Lung microvascular endothelial cell (primary cell): ENCODE results near the gene CIAO3. TPM values are rescaled to one million over a fixed set of nuclear protein-coding genes. Genes with fewer than 3 reads are reported as not detected.
A peak's percentile ranks its signal among the peaks of the same experiment; 100 is the strongest.

Experiments
- DNase-seq, 2 donors: peaks; one replicate each; pipeline versions ENCODE4 v3.0.0 to v3.0.0-alpha.2; 2010; ENCODE audit warnings: low read depth in 2 of 2
- total RNA-seq: library from RNA; depleted of rRNA; stranded (reverse); fragments of >200 nt; gene quantifications from 2 replicates; pipeline ENCODE4 v1.2.1, GENCODE V29; 2014

Gene CIAO3
- total RNA-seq = 23.8 and 33.5 TPM in 2 replicates

DNA sequence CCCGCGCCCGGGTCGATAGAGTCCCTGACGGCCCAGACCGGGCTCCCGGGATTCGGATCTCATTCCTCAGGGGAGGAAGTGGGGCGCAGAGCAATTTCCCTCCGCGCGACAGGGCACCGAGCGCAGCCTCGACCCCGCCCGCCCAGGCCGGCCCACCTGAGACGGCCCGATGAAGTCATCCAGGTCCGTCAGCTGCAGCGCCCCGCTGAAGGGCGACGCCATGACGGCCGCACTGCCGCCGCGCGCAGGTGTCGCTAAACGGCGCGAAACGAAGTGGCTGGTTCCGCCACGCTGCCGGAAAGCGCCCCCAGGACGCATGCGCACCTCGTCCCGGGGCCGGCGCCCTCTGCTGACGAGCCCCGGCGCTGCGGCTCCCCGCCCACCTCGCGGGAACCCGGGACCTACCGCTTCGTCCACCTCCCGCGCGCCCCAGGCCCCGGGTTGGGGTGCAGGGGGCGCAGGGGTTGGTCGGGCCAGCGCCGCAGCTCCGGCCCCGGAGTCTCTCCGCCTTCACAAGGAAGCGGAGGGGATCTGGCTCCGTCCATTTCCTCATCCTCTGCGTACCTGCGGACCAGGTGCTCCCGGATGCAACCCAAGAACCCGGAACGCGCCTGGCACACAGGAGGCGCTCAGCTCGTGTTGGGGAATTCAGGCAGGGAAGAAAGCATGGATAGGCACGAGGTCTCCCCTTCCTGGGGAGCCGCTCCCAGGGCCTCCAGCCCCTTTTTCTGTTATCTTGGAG, at the start of gene CIAO3:
TSS of gene CIAO3 (minus strand) at position 234 of the 742 bp plus-strand sequence. CDS start at position 222, 12 bp downstream.
- peak; percentile 92 to 95 for DNase-seq

GRCh38 chr16:790086-790485, 49.3 kb upstream of the CIAO3 start:
- no peak for DNase-seq

DNA sequence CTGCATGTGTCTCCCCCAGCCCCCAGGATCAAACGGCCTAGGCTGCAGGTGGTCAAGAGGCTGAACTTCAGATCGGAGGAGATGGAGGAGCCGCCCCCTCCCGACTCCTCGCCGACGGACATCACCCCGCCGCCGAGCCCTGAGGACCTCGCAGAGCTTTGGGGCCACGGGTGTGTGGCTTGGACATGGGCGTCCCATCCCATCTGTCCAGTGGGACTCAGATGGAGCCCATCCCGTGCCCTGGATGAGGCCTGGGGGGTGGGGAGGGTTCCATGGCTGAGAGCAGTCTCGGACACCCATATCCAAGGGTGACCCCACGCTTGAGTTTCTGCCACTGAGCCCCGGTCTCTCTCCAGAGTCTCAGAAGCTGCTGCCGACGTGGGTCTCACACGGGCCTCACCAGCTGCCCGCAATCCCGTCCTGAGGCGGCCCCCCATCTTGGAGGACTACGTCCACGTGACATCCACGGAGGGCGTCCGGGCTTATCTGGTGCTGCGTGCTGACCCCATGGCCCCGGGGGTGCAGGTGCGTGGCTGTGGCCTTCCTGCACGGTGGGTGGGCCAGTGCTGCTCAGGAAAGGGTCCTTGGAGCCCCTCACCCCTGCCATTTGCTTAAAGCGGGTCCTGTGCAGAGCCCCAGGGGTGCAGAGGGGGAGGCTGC, 48.5 kb upstream of the CIAO3 start:
- no peak for DNase-seq

- peak; percentile 95 to 96 for DNase-seq
Measured at GRCh38 chr16:788399-789126, 47.8 kb upstream of the CIAO3 start, which contains the start of gene CHTF18. Gene CHTF18 (plus strand): TSS chr16:788620. CDS start chr16:788685, 65 bp downstream.

- no peak for DNase-seq
Measured at GRCh38 chr16:787978-788398, 47.2 kb upstream of the CIAO3 start, which contains the start of gene RPUSD1. Gene RPUSD1 (minus strand): TSS chr16:788381. CDS start chr16:787737, 644 bp downstream.

- peak; percentile 11 to 17 for DNase-seq
Measured at GRCh38 chr16:787321-787966, 46.6 kb upstream of the CIAO3 start.

GRCh38 chr16:785563-786535, 45.1 kb upstream of the CIAO3 start:
- peak; percentile 61 to 75 for DNase-seq

DNA sequence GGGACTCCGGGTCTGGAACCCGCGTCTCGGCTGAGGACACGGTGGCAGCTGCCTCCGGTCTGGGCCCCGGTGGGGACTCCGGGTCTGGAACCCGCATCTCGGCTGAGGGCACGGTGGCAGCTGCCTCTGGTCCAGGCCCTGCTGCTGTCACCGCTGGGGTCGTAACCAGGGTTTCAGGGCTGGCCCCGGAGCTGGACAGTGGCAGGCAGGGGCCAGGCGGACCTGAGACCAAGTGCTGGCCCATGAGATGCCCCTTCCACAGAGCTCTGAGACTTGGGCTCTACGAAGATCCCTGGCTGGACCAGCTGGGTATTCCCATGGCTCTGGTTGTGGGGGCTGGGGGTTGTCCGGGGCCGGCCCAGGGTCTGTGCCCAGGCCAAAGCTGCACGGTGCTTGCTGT, 43.6 kb upstream of the CIAO3 start:
- no peak for DNase-seq

DNA sequence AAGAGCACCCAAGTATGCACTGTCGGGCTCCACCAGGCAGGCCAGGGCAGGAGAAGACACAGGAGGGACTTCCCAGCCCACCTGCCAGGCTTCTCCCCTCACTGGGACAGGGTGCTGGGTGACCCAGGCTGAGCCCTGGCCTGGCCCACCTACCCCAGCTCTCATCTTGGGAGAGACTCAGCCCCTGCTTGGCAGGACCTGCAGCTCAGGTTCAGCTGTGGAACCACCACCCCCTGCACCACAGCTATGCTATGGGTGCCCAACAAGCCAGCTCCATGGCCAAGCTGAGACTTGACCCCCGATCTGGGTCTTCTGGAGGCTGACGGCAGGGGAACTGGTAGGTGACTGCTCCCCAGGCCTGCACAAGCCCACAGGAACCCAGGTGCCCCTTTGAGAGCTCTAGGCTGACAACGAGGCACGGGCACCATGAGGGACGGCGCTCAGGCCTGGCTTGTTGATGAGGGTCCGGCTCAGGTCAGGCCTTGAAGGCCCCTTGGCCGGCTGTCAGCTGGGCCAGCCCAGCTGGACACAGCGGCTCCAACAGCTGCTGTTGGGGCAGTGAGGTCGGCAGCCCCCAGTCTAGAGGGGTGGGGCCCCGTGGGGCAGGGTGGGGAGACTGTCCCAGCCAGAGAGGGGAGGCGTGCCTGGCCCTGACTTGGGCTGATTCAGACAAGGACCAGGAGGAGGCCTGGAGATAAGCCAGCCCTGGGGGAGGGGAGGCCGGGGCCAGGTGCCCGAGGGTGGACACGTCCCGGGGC, 42.8 kb upstream of the CIAO3 start:
- DNase-seq = no peak

DNA sequence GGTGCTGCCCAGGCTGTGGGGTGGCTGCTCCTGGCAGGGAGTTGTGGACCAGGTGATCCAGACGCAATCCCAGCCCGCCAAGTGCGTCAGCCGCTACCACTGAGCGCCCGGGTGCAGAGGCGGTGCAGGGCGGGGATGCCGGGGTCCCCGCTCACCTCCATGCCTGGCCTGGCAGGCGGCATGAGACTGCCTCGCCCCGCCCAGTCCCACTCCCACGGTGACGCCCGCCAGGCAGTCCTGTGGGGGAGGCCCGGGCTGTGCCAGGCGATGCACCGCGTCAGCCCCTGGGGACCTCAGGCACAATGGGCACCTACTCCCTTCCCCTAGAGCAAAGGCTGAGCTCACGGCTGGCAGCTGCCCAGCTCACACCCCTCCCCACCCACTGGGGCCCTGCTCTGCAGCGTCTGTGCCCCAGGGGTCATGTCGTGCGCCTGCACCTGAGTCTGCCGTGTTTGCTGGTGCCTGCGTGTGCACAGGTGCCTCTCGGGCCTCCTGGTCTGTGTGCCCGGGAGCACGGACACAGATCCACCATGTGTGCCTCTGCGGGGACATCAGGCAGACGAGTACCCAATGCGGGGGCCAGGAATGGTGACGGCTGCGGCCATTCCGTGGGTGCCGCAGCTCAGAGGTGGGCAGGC, 42.1 kb upstream of the CIAO3 start:
- DNase-seq = no peak

DNA sequence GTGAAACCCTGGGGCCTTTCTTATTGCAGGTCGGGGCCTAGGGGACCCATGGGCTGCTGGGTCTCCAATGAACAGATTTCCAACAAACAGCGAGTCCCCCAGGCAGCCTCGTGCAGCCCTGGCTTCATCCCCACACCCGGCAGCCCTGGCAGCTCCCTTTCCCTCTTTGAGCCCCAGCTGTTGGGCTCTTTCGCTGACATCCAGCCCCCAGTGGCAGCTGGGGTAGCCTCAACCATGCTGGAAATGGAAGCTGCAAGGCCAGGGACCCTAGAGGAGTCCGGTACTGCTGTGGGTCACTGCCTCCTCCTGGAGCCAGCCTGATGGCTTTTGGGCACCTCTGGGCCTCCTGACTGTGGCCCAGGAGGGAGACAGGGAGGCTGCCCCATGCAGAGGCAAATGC, 41.5 kb upstream of the CIAO3 start:
- no peak for DNase-seq

GRCh38 chr16:781346-782010, 40.7 kb upstream of the CIAO3 start:
- DNase-seq = no peak

DNA sequence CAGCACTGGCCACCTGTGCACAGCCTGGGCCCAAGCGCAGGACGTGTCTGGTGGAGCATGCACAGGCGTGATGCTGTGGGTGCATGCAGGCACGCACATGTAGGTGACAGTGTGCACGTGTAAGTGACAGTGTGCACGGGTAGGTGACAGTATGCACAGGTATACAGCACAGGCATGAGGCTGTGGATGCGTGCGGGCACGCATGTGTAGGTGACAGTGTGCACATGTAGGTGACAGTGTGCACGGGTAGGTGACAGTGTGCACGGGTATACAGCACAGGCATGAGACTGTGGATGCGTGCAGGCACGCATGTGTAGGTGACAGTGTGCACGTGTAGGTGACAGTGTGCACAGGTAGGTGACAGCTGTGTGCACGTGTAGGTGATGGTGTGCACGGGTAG, 39.5 kb upstream of the CIAO3 start:
- no peak for DNase-seq

DNA sequence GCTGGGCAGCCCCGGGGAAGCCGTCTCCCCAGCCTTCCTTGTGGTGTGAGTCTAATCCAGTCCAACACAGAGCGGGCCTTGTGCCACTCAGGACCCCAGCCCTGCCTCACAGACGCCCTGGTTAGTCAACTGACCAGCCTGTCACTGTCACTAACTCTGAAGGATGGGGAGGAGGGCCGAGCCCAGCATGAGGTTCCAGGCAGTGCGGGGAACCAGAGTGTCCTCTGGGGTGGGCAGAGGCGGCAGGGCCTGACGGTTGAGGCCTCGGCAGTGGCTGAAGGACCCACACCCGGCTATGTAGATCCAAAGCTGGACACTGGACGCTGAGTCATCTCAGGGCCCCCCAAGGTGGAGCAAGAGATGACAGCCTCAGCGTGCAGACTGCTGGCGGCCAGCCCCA, 38.8 kb upstream of the CIAO3 start:
- no peak for DNase-seq

- DNase-seq = no peak
Measured at GRCh38 chr16:778909-779527, 38.2 kb upstream of the CIAO3 start.

DNA sequence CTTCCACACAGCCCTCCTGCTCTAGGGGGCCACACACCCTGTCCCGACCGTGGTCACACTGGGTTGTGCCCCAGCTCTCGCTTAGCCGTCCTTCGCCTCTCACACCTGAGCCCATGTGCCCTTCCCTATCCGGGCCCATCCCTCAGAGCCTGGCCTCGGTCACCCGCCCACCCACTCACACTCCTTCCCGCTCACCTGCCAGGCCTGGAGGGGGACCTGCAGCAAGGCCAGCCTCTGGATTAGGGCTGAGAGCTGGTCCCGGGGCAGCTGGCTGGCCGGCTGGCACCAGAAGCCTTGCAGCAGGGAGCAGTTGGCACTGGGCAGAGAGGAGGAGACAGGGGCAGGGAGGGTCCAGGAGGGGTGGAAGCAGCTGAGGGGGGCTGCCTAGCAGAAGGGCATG, 37.6 kb upstream of the CIAO3 start:
- no peak for DNase-seq

DNA sequence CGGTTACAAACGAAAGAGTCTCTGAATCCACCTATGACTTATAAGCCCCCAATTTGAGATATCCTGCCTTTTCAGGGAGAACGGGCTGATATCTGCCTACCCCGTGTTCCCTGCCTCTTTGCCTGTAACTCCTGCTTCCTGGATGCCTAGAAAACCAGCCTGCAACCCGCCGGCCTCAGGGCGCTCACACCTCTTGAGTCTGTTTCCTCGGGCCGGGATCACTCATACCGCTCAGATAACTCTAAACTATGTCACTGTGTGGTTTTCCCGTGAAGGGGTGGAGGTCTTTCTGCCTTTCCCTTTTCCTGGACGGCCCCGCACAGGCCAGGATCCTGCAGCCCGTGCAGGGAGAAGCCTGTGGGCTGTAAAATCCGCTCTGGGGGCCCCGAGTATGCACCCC, 37.0 kb upstream of the CIAO3 start:
- no peak for DNase-seq

GRCh38 chr16:776824-777223, 36.0 kb upstream of the CIAO3 start:
- no peak for DNase-seq
